Suprapubic skin (tissue), 4 donors: ENCODE data around the gene EIF4E1B. TPM values are rescaled to one million over a fixed set of nuclear protein-coding genes. Genes with fewer than 3 reads are reported as not detected.

ENCODE experiments used
- DNase-seq, 2 donors: peaks; one replicate each; pipeline ENCODE4 v3.0.0-alpha.2; 2019; ENCODE audit warnings: low spot score in 2 of 2
- H3K27ac ChIP-seq: fragments of 200-600 bp; sonication (generic); one replicate; pipeline ENCODE4 v1.5.1; 2019
- H3K27me3 ChIP-seq: fragments of 200-600 bp; sonication (generic); one replicate; pipeline ENCODE4 v1.5.1; 2019
- H3K36me3 ChIP-seq: fragments of 200-600 bp; sonication (generic); one replicate; pipeline ENCODE4 v1.5.1; 2019
- H3K4me1 ChIP-seq: fragments of 200-600 bp; sonication (generic); one replicate; pipeline ENCODE4 v1.5.1; 2019
- H3K4me3 ChIP-seq: fragments of 200-600 bp; sonication (generic); one replicate; pipeline ENCODE4 v1.5.1; 2019; ENCODE audit warnings: mild to moderate bottlenecking
- H3K9me3 ChIP-seq: fragments of 200-600 bp; sonication (generic); one replicate; pipeline ENCODE4 v1.5.1; 2019
- CTCF ChIP-seq, 2 donors: fragments of 200-600 bp in 1 of 2; fragments of 450-650 bp in 1 of 2; sonication (generic) in 1 of 2; IDR thresholded peaks; one replicate each; pipeline ENCODE4 v1.5.1; 2016 to 2019; ENCODE audit warnings: antibody characterized with exemption in 2 of 2, mild to moderate bottlenecking in 1 of 2, moderate library complexity in 1 of 2
- EP300 ChIP-seq: sonication (generic); formaldehyde crosslinking; IDR thresholded peaks from one replicate; pipeline ENCODE4 v1.6.1; 2017; ENCODE audit warnings: antibody characterized with exemption
- POLR2A ChIP-seq, 2 donors: fragments of 450-650 bp; IDR thresholded peaks; one replicate each; pipeline ENCODE4 v1.6.1; 2017; ENCODE audit warnings: antibody characterized with exemption in 2 of 2, mild to moderate bottlenecking in 2 of 2, moderate library complexity in 2 of 2
- POLR2AphosphoS5 ChIP-seq, 3 donors: sonication (generic); formaldehyde crosslinking; IDR thresholded peaks; one replicate each; pipeline ENCODE4 v1.6.1; 2017; ENCODE audit warnings: antibody characterized with exemption in 3 of 3
- WGBS: methylation state at CpG from one replicate; pipeline ENCODE4 v1.1.5; 2018; 5-methylcytosine and 5-hydroxymethylcytosine counted together
- total RNA-seq, 4 donors: library from RNA; depleted of rRNA; stranded (reverse); fragments of >200 nt; gene quantifications; one replicate each; pipeline ENCODE4 v1.1.0, GENCODE V29; 2016

Gene EIF4E1B
- total RNA-seq, 4 donors from 2014 or later = not detected

- H3K36me3 ChIP-seq = no peaks in the 10 kb centered on the region
- WGBS = 10% methylated on average over 13 of the region's 13 CpGs
- TF ChIP-seq POLR2A (IDR thresholded peaks at IDR 0.05) = no peak
- TF ChIP-seq EP300 = no peak
- TF ChIP-seq POLR2AphosphoS5 (IDR thresholded peaks at IDR 0.05) = no peak
- no peak for TF ChIP-seq CTCF (IDR thresholded peaks at IDR 0.05)
- no peak overlapping the region for H3K4me3 ChIP-seq
- peaks cover 64% of the 10 kb centered on the region for H3K27me3 ChIP-seq
- H3K27ac ChIP-seq = no peak overlapping the region
- no peaks in the 10 kb centered on the region for H3K9me3 ChIP-seq
- DNase-seq = no peak
- peaks cover 15% of the 10 kb centered on the region for H3K4me1 ChIP-seq
These were observed 62.5 kb downstream of the EIF4E1B start for GRCh38 chr5:176692839-176693476.

GRCh38 chr5:176693477-176693851 lies 63.0 kb downstream of the EIF4E1B start:
- H3K4me3 ChIP-seq = no peak overlapping the region
- peaks cover 68% of the 10 kb centered on the region for H3K27me3 ChIP-seq
- no peak for TF ChIP-seq EP300
- TF ChIP-seq POLR2AphosphoS5 (IDR thresholded peaks at IDR 0.05) = no peak
- no peak for TF ChIP-seq POLR2A (IDR thresholded peaks at IDR 0.05)
- no peak for TF ChIP-seq CTCF (IDR thresholded peaks at IDR 0.05)

GRCh38 chr5:176694146-176694545 lies 63.7 kb downstream of the EIF4E1B start:
- H3K27me3 ChIP-seq = peaks cover 75% of the 10 kb centered on the region
- whole genome bisulfite sequencing = 82% methylated on average over 10 of the region's 10 CpGs
- H3K27ac ChIP-seq = no peak overlapping the region

More at GRCh38 chr5:176693477-176693851, 63.0 kb downstream of the EIF4E1B start:
- Histone ChIP-seq H3K36me3 (no peaks in the 10 kb centered on the region), H3K27ac (no peak overlapping the region), H3K4me1 (peaks cover 15% of the 10 kb centered on the region), H3K9me3 (no peaks in the 10 kb centered on the region)
- 24% methylated on average over 13 of the region's 13 CpGs for WGBS
- DNase-seq = no peak

GRCh38 chr5:176694631-176695030 lies 64.2 kb downstream of the EIF4E1B start:
- DNase-seq = no peak
- TF ChIP-seq EP300 = no peak
- no peak for TF ChIP-seq POLR2A (IDR thresholded peaks at IDR 0.05)
- TF ChIP-seq POLR2AphosphoS5 (IDR thresholded peaks at IDR 0.05) = no peak
- TF ChIP-seq CTCF (IDR thresholded peaks at IDR 0.05) = no peak
- no peak overlapping the region for H3K27ac ChIP-seq
- H3K27me3 ChIP-seq = peaks cover 76% of the 10 kb centered on the region
- 83% methylated on average over 9 of the region's 9 CpGs for WGBS
- no peak overlapping the region for H3K4me3 ChIP-seq
- H3K9me3 ChIP-seq = no peaks in the 10 kb centered on the region
- peaks cover 15% of the 10 kb centered on the region for H3K4me1 ChIP-seq
- H3K36me3 ChIP-seq = no peaks in the 10 kb centered on the region

More at GRCh38 chr5:176694146-176694545, 63.7 kb downstream of the EIF4E1B start:
- Histone ChIP-seq H3K9me3 (no peaks in the 10 kb centered on the region), H3K36me3 (no peaks in the 10 kb centered on the region), H3K4me1 (peaks cover 15% of the 10 kb centered on the region), H3K4me3 (no peak overlapping the region)
- DNase-seq = no peak
- TF ChIP-seq POLR2A (IDR thresholded peaks at IDR 0.05) (no peak), EP300 (no peak), CTCF (IDR thresholded peaks at IDR 0.05) (no peak), POLR2AphosphoS5 (IDR thresholded peaks at IDR 0.05) (no peak)

- Histone ChIP-seq H3K4me3 (no peak overlapping the region), H3K27me3 (peaks cover 80% of the 10 kb centered on the region), H3K4me1 (peaks cover 15% of the 10 kb centered on the region), H3K36me3 (no peaks in the 10 kb centered on the region), H3K27ac (no peak overlapping the region), H3K9me3 (no peaks in the 10 kb centered on the region)
- no peak for TF ChIP-seq CTCF (IDR thresholded peaks at IDR 0.05)
- TF ChIP-seq EP300 = no peak
- no peak for TF ChIP-seq POLR2A (IDR thresholded peaks at IDR 0.05)
- 68% methylated on average over 8 of the region's 8 CpGs for WGBS
- DNase-seq = no peak
These were observed 64.6 kb downstream of the EIF4E1B start for GRCh38 chr5:176695073-176695472.

Other genes starting within 250 kb of the EIF4E1B start
- 10 to 100 TPM; 21.9 to 33.9 (median 30.5) TPM for gene NOP16, start 242.1 kb upstream of the EIF4E1B start, total RNA-seq
- gene HIGD2A, start 241.9 kb upstream of the EIF4E1B start, total RNA-seq = 100 to 1,000 TPM; 119 to 173 (median 161) TPM
- gene CLTB, start 214.1 kb upstream of the EIF4E1B start, total RNA-seq = 100 to 1,000 TPM; 298 to 644 (median 435) TPM
- 10 to 100 TPM; 28.8 to 41.9 (median 37.1) TPM for gene FAF2, start 182.3 kb upstream of the EIF4E1B start, total RNA-seq
- 10 to 100 TPM; 36.9 to 65.9 (median 46.3) TPM for gene RNF44, start 93.3 kb upstream of the EIF4E1B start, total RNA-seq
- gene CDHR2, start 81.3 kb upstream of the EIF4E1B start, total RNA-seq = under 1 TPM in 2 of 4 donors, not detected in 2; 0.10 to 0.23 TPM
- gene GPRIN1, start 20.5 kb upstream of the EIF4E1B start, total RNA-seq = 1 to 10 TPM in 3 of 4 donors, under 1 TPM in 1; 0.24 to 2.8 (median 1.5) TPM
- gene SNCB, start 141 bp upstream of the EIF4E1B start, total RNA-seq = not detected
- 10 to 100 TPM; 14.6 to 22.3 (median 17.7) TPM for gene TSPAN17, start 16.8 kb downstream of the EIF4E1B start, total RNA-seq
- gene UNC5A, start 179.9 kb downstream of the EIF4E1B start, total RNA-seq = not detected